Liver (tissue), 9 donors: Measurements from ENCODE around the gene BRD2. TPM values are rescaled to one million over a fixed set of nuclear protein-coding genes. Genes with fewer than 3 reads are reported as not detected.

Experiments used
- DNase-seq: peaks from one replicate; pipeline ENCODE4 v3.0.0-alpha.2; 2017; ENCODE audit warnings: low spot score
- H3K27ac ChIP-seq, 2 donors: one replicate each; pipeline ENCODE4 v1.7.0; 2013; ENCODE audit warnings: inconsistent platforms in 2 of 2, low read length in 2 of 2, control low read depth in 1 of 2, low read depth in 1 of 2, mild to moderate bottlenecking in 1 of 2
- H3K27me3 ChIP-seq, 4 donors: one replicate each; pipeline versions ENCODE4 v1.6.1 to v1.7.0; 2013; ENCODE audit warnings: low read length in 3 of 4, inconsistent platforms in 1 of 4, mild to moderate bottlenecking in 1 of 4, moderate library complexity in 1 of 4; ENCODE audit not compliant: control insufficient read depth in 4 of 4, insufficient read depth in 4 of 4
- H3K36me3 ChIP-seq, 4 donors: one replicate each; pipeline versions ENCODE4 v1.6.1 to v1.7.0; 2013; ENCODE audit warnings: low read length in 3 of 4, mild to moderate bottlenecking in 3 of 4, low read depth in 1 of 4, moderate library complexity in 1 of 4; ENCODE audit not compliant: control insufficient read depth in 4 of 4, insufficient read depth in 3 of 4
- H3K4me1 ChIP-seq, 4 donors: one replicate each; pipeline versions ENCODE4 v1.6.1 to v1.7.0; 2013; ENCODE audit warnings: low read length in 3 of 4, mild to moderate bottlenecking in 3 of 4, moderate library complexity in 1 of 4; ENCODE audit not compliant: control insufficient read depth in 4 of 4, insufficient read depth in 4 of 4
- H3K4me3 ChIP-seq, 3 donors: one replicate each; pipeline versions ENCODE4 v1.6.1 to v1.7.0; 2013; ENCODE audit warnings: low read length in 3 of 3, control low read depth in 1 of 3, low read depth in 1 of 3, mild to moderate bottlenecking in 1 of 3
- H3K9ac ChIP-seq, 2 donors: one replicate each; pipeline ENCODE4 v1.7.0; 2013; ENCODE audit warnings: low read length in 2 of 2, mild to moderate bottlenecking in 2 of 2, moderate library complexity in 2 of 2, control low read depth in 1 of 2, low read depth in 1 of 2
- H3K9me3 ChIP-seq, 4 donors: one replicate each; pipeline versions ENCODE4 v1.6.1 to v1.7.0; 2013; ENCODE audit warnings: low read length in 3 of 4; ENCODE audit not compliant: control insufficient read depth in 4 of 4
- ATF3 ChIP-seq: IDR thresholded peaks from 2 replicates; pipeline ENCODE4 v1.6.1; 2016; ENCODE audit warnings: antibody characterized with exemption
- CTCF ChIP-seq: fragments of 150-350 bp; IDR thresholded peaks from 2 replicates; pipeline ENCODE4 v1.5.1; 2017; ENCODE audit warnings: improper control_type of control experiment, low read depth, low read length; ENCODE audit not compliant: missing input control
- EGR1 ChIP-seq, 2 donors: IDR thresholded peaks; 2 replicates each; pipeline ENCODE4 v1.6.1; 2016 to 2018; ENCODE audit warnings: antibody characterized with exemption in 2 of 2, low read depth in 2 of 2
- FOXA1 ChIP-seq: IDR thresholded peaks from 2 replicates; pipeline ENCODE4 v1.6.1; 2016; ENCODE audit warnings: antibody characterized with exemption
- FOXA2 ChIP-seq: IDR thresholded peaks from 2 replicates; pipeline ENCODE4 v1.6.1; 2016; ENCODE audit warnings: antibody characterized with exemption
- GABPA ChIP-seq, 2 donors: IDR thresholded peaks in 1 of 2; conservative IDR thresholded peaks in 1 of 2; 2 replicates each; pipeline ENCODE4 v1.6.1; 2016; ENCODE audit warnings: antibody characterized with exemption in 2 of 2, mild to moderate bottlenecking in 1 of 2, moderate library complexity in 1 of 2
- HNF4A ChIP-seq, 2 donors: conservative IDR thresholded peaks; 2 replicates each; pipeline ENCODE4 v1.6.1; 2016; ENCODE audit warnings: antibody characterized with exemption in 2 of 2, mild to moderate bottlenecking in 2 of 2
- HNF4G ChIP-seq: IDR thresholded peaks from 2 replicates; pipeline ENCODE4 v1.6.1; 2016; ENCODE audit warnings: antibody characterized with exemption
- JUND ChIP-seq, 2 donors: IDR thresholded peaks; 2 replicates each; pipeline ENCODE4 v1.6.1; 2016; ENCODE audit warnings: antibody characterized with exemption in 2 of 2
- MAX ChIP-seq: IDR thresholded peaks from 2 replicates; pipeline ENCODE4 v1.6.1; 2016; ENCODE audit warnings: antibody characterized with exemption
- NR2F2 ChIP-seq: IDR thresholded peaks from 2 replicates; pipeline ENCODE4 v1.6.1; 2016; ENCODE audit warnings: antibody characterized with exemption
- RAD21 ChIP-seq, 2 donors: IDR thresholded peaks; 2 replicates each; pipeline ENCODE4 v1.6.1; 2016; ENCODE audit warnings: antibody characterized with exemption in 2 of 2, mild to moderate bottlenecking in 2 of 2
- REST ChIP-seq: IDR thresholded peaks from 2 replicates; pipeline ENCODE4 v1.6.1; 2016; ENCODE audit warnings: antibody characterized with exemption, mild to moderate bottlenecking
- RXRA ChIP-seq, 2 donors: IDR thresholded peaks; 2 replicates each; pipeline ENCODE4 v1.6.1; 2017 to 2018; ENCODE audit warnings: antibody characterized with exemption in 2 of 2, mild to moderate bottlenecking in 1 of 2
- SP1 ChIP-seq: IDR thresholded peaks from 2 replicates; pipeline ENCODE4 v1.6.1; 2018; ENCODE audit warnings: antibody characterized with exemption, mild to moderate bottlenecking
- TAF1 ChIP-seq: conservative IDR thresholded peaks from 2 replicates; pipeline ENCODE4 v1.6.1; 2016; ENCODE audit warnings: antibody characterized with exemption, mild to moderate bottlenecking
- YY1 ChIP-seq: IDR thresholded peaks from 2 replicates; pipeline ENCODE4 v1.6.1; 2016; ENCODE audit warnings: antibody characterized with exemption, mild to moderate bottlenecking
- ZBTB33 ChIP-seq: IDR thresholded peaks from 2 replicates; pipeline ENCODE4 v1.6.1; 2016; ENCODE audit warnings: antibody characterized with exemption
- WGBS: extraction: QIAGEN DNeasy Blood & Tissue Kit; methylation state at CpG from one replicate; pipeline ENCODE4 v1.1.7; 2013; 5-methylcytosine and 5-hydroxymethylcytosine counted together
- polyA plus RNA-seq, 2 donors: library from polyadenylated mRNA; stranded (reverse) in 1 of 2; unstranded in 1 of 2; fragments of 200-250 nt in 1 of 2; fragments of >200 nt in 1 of 2; fragmentation: Nextera tagmentation in 1 of 2; extraction: Ambion mirVana in 1 of 2; gene quantifications; one replicate each; pipeline versions ENCODE4 v1.2.1 to v1.2.3, GENCODE V29; 2013 to 2015
- total RNA-seq, 2 donors: library from RNA; depleted of rRNA; stranded (reverse); fragments of >200 nt; gene quantifications; one replicate each; pipeline ENCODE4 v1.2.3, GENCODE V29; 2014
- donor health status: healthy.
- donor health status: healthy.
- donor health status: healthy.
- donor health status: healthy.
- donor health status: healthy.

The BRD2 gene
- total and polyA plus RNA-seq, 4 donors: 29.8 to 100 (median 50.2) TPM

GRCh38 chr6:33021917-33022316, 53.5 kb downstream of the BRD2 start:
- no peaks in the 10 kb centered on the region for H3K9me3 ChIP-seq
- H3K36me3 ChIP-seq: no peaks in the 10 kb centered on the region
- no peak overlapping the region for H3K4me3 ChIP-seq
- no peak overlapping the region for H3K9ac ChIP-seq
- WGBS: 96% methylated on average over 11 of the region's 11 CpGs
- H3K4me1 ChIP-seq: peaks cover 0 to 8% (median 3%) of the 10 kb centered on the region in 4 donors
- no peak overlapping the region for H3K27ac ChIP-seq
- TF ChIP-seq GABPA (IDR thresholded peaks at IDR 0.05 in 1 of 2, conservative IDR thresholded peaks at IDR 0.05 in 1 of 2) (no peak), FOXA2 (no peak), HNF4A (conservative IDR thresholded peaks at IDR 0.05) (no peak), HNF4G (no peak), ZBTB33 (no peak), NR2F2 (no peak), MAX (no peak), SP1 (no peak), JUND (IDR thresholded peaks at IDR 0.05) (no peak), RXRA (IDR thresholded peaks at IDR 0.05) (no peak), CTCF (no peak), ATF3 (no peak), REST (no peak), RAD21 (IDR thresholded peaks at IDR 0.05) (no peak), EGR1 (IDR thresholded peaks at IDR 0.05; ENCODE audit: low read depth in 2 of 2) (no peak), YY1 (no peak), TAF1 (no peak), FOXA1 (no peak)
- no peaks in the 10 kb centered on the region for H3K27me3 ChIP-seq
- DNase-seq: no peak
